HG03521 (cell line): ENCODE data around the gene GDPD3.
A peak's percentile ranks its signal among the peaks of the same experiment; 100 is the strongest.
"Not testable (repeated sequence)": the region's sequence is repeated elsewhere in the genome, so short reads cannot be mapped to it uniquely, and the experiment has no call there.

Experiments
- ATAC-seq: cut with Tn5 transposase; IDR thresholded peaks from one replicate; pipeline ENCODE4 v1.9.1; 2021; ENCODE audit warnings: mild to moderate bottlenecking, moderate library complexity; ENCODE audit not compliant: unreplicated experiment

Gene GDPD3

DNA sequence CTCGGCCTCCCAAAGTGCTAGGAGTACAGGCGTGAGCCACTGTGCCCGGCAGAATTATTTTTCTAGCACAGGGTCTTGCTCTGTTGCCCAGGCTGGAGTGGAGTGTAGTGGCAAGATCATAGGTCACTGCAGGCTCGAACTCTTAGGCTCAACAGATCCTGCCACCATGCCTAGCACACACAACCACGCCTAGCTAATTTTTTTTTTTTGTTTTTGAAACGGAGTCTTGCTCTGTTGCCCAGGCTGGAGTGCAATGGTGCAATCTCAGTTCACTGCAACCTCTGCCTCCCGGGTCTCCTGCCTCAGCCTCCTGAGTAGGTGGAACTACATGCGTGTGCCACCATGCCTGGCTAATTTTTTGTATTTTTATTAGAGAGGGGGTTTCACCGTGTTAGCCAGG, 12.4 kb upstream of the GDPD3 start:
- ATAC-seq: not testable (repeated sequence)

- ATAC-seq: no peak
Observed at GRCh38 chr16:30124985-30125379, 11.6 kb upstream of the GDPD3 start.

DNA sequence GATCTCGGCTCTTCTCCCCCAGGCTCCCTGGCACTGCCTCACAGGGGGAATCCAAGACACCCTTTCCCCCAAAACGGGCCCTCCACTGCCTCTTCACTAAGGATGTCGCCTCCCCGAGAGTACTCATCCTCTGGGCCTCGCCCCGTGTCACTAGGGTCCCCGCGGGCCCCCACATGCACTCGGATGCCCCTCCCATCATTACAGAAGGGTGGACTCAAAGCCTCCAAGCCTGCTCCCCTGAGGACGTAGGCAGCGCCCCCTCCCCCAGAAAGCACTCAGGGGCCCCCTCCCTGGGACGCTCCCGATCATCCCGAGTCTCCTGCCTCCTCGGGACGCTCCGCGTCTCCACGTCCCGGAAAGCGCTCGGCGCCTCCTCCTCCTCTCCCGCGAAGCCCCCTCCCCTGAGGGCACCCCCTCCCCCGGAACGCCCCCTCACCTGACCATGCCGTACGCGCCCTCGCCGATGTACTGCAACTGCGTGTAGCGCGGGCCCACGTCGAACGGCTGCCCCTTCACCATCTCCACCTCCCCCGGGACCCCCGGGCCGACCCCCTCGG, 9.3 kb upstream of the GDPD3 start:
- ATAC-seq: peak; percentile 12

GRCh38 chr16:30121741-30122571, 8.6 kb upstream of the GDPD3 start:
- no peak for ATAC-seq

- ATAC-seq: no peak
Observed at GRCh38 chr16:30120340-30121105, 7.2 kb upstream of the GDPD3 start.

DNA sequence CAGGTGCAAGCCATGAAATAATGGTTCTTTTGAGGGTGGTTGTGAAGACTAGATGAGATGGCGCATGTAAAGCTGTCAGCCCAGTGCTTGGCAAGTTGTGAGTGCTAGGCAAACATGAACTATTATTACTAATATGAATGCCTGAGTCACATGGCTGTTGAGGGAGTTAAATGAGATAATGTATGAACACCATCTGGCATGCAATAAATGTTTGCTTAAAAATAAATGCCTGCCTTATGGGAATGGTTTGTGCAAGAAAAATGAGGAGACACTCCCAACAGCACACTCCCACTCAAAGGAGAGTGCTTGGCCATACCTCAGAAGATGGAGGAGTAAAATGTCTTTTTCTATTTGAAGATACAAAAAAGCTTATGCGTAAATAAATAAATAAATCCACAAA, 6.1 kb upstream of the GDPD3 start:
- ATAC-seq: no peak

- no peak for ATAC-seq
Observed at GRCh38 chr16:30117768-30118167, 4.4 kb upstream of the GDPD3 start.

DNA sequence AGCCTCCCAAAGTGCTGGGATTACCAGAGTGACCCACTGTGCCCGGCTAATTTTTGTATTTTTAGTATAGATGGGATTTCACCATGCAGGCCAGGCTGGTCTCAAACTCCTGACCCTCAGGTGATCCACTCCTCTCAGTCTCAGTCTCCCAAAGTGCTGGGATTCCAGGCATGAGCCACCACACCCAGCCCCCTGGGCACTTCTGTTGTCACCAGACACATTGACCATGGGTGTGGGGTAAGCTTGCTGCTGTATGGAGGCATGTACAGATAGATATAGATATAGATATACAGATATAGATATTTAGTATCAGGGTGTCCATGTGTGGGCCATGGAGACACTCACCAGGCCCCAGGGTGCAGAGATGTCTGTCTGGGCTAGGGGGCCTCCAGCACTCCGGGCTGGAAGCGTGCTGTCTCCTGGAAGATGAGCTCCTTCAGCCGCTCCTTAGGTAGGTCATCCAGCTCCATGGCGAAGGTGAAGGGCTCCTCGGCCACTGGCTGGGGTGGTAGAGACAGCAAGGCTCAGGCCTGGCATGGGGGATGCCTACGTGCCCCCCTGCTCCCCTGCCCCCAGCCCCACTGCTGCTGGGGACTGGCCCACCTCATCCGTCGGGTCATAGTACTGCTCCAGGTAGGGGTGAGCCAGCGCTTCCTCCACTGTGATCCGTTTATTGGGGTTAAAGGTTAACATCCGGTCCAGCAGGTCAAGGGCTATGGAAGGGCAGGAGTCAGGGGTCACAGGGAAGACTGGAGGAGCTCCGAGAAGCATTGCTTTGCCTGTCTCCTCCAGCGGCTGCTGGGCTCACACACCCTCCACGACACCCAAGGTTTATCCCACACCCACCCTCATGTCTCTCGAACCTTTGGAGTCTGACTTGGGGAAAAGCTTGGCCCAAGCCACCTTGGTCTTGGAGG, 3.2 kb upstream of the GDPD3 start:
- ATAC-seq: no peak

- ATAC-seq: no peak
Observed at GRCh38 chr16:30115238-30115637, 1.9 kb upstream of the GDPD3 start.

DNA sequence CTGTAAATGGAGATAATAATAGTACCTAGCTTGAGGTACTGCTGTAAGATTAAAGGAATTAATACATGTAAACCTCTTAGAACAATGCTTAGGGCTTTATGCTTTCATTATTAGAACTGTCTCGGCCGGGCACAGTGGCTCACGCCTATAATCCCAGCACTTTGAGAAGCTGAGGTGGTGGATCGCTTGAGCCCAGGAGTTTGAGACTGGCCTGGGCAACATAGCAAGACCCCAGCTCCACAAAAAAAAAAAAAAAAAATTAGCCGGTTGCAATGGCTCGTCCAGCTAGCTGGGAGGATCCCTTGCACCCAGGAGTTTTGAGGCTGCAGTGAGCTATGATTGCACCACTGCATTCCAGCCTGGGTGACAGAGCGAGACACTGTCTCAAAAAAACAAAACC, 1.5 kb upstream of the GDPD3 start:
- not testable (repeated sequence) for ATAC-seq

DNA sequence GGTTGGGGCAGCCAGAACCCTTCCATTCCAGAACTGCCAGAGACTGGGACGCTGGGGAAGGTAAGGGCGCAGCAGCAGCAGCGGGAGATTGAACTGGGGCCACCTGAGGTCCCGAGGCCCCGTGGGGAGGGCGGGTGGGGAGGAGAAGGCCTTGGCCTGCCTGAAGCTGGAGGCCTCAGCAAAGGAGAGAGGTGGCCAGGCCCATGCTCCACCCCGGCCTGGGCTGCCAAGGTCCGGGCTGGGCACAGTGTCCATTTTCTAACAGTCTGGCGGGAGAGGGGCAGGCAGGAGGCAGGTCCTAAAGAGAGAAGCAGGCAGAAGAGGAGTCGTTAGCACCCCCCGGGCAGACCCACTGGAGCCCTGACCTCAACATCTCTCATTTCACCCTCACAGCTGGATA, 1.1 kb upstream of the GDPD3 start:
- ATAC-seq: no peak

- ATAC-seq: no peak
Observed at GRCh38 chr16:30113711-30114333, 485 bp upstream of the GDPD3 start.

GRCh38 chr16:30112197-30113030, 923 bp downstream of the GDPD3 start:
- ATAC-seq: no peak

DNA sequence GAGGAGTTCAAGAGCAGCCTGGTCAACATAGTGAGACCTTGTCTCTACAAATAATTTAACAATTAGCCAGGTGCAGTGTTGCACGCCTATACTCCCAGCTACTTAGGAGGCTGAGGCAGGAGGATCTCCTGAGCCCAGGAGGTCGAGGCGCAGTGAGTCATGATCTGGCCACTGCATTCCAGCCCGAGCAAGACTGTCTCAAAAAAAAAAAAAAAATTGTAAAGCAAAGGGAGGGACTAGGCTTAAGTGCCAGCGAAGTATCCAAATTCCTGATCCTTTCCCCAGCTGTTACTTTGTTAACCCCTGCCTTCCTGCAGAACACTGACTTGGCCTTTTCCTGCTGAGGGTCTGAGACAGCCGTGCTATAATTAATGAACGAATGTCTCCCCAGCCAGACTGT, 2.7 kb downstream of the GDPD3 start:
- ATAC-seq: no peak

GRCh38 chr16:30108059-30108850, 5.1 kb downstream of the GDPD3 start:
- no peak for ATAC-seq

GRCh38 chr16:30104492-30104891, 8.8 kb downstream of the GDPD3 start:
- ATAC-seq: no peak

DNA sequence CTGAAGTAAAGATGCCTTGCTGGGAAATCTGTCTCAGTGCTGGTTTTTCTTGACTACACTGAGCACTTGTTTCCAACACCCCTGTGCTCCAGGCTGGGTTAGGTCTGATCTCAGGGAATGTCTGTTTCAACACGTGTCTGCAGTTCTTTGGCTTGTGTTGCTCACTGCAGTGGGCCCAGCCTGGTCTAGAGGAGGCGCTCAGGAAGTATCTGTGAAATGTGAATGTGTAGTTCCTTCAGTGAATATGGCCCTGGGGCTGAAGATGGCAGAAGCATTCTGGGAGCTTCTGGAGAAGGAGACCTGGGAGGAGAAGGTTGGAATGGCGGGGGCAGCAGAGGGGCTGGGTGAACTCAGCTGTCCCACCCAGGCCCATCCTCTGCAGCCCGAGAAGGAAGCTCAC, 9.2 kb downstream of the GDPD3 start:
- no peak for ATAC-seq

DNA sequence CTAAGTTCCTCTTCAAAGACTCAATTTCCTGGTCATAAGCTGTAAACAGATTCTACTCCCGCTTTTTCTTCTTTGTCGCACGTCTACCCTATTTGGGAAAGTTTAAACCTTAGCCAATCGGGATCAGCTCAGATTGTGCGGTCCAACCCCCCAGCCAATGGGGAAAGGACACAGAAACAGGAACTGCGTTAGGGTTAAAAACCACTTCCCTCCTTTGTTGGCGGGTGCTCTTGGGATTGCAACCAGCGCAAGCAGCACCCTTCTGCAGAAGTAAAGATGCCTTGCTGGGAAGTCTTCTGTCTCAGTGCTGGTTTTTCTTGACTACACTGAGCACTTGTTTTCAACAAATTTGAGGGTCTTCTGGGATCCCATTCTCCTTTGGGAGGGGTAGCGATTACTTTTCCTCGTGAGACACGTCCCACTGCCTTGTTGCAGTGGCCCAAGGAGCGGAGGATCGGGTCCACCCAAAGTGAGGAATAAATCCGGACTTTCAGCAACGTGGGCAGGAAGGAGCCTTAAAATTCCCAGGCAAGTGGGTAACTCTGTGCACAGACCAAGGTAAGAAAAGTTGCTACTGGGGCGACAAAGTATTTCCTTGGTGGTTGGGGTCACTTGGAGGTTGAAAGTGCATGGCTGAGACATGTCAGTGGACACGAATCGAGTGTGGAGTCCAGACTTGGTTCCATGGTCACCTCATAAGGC, 16.3 kb downstream of the GDPD3 start:
- no peak for ATAC-seq
